GM12878 (cell line): ENCODE results near the gene AP1S1.

Experiments
- HDGF ChIP-seq: fragments of 450-650 bp; IDR thresholded peaks from 2 replicates; pipeline ENCODE4 v1.6.1; 2016; ENCODE audit warnings: antibody characterized with exemption
- POLR2AphosphoS5 ChIP-seq: IDR thresholded peaks from 2 replicates; pipeline ENCODE4 v1.6.1; 2011; ENCODE audit warnings: mild to moderate bottlenecking, low read length, inconsistent platforms
- TF ChIP-seq, protein P1 (sequence below): fragments of 450-650 bp; IDR thresholded peaks from 2 replicates; pipeline ENCODE4 v1.6.1; 2018; ENCODE audit warnings: mild to moderate bottlenecking, low read depth, moderate library complexity; ENCODE audit not compliant: partially characterized antibody

DNA sequence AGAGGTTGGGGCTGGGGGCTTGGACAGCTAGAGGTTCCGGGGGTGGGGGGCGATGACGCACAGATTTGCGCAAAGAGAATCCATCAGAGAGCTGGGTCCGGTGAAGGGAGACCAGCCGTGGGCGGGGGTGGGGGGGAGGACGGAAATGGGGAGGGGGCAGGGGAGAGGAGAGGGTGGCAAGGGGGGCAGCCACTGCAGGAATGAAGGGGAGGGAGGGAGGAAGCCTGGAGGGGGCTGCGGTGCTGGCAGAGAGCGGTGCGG lies 12.3 kb downstream of the AP1S1 start:
- TF ChIP-seq POLR2AphosphoS5, result no peak
- TF ChIP-seq, protein P1, sequence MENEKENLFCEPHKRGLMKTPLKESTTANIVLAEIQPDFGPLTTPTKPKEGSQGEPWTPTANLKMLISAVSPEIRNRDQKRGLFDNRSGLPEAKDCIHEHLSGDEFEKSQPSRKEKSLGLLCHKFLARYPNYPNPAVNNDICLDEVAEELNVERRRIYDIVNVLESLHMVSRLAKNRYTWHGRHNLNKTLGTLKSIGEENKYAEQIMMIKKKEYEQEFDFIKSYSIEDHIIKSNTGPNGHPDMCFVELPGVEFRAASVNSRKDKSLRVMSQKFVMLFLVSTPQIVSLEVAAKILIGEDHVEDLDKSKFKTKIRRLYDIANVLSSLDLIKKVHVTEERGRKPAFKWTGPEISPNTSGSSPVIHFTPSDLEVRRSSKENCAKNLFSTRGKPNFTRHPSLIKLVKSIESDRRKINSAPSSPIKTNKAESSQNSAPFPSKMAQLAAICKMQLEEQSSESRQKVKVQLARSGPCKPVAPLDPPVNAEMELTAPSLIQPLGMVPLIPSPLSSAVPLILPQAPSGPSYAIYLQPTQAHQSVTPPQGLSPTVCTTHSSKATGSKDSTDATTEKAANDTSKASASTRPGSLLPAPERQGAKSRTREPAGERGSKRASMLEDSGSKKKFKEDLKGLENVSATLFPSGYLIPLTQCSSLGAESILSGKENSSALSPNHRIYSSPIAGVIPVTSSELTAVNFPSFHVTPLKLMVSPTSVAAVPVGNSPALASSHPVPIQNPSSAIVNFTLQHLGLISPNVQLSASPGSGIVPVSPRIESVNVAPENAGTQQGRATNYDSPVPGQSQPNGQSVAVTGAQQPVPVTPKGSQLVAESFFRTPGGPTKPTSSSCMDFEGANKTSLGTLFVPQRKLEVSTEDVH, result no peak
- no peak for TF ChIP-seq HDGF
